HG02759 (cell line): ENCODE measurements around the gene SPATC1L.

Experiments used
- ATAC-seq: cut with Tn5 transposase; IDR thresholded peaks from one replicate; pipeline ENCODE4 v1.9.1; 2021; ENCODE audit warnings: mild to moderate bottlenecking, moderate library complexity; ENCODE audit not compliant: unreplicated experiment

SPATC1L gene

DNA sequence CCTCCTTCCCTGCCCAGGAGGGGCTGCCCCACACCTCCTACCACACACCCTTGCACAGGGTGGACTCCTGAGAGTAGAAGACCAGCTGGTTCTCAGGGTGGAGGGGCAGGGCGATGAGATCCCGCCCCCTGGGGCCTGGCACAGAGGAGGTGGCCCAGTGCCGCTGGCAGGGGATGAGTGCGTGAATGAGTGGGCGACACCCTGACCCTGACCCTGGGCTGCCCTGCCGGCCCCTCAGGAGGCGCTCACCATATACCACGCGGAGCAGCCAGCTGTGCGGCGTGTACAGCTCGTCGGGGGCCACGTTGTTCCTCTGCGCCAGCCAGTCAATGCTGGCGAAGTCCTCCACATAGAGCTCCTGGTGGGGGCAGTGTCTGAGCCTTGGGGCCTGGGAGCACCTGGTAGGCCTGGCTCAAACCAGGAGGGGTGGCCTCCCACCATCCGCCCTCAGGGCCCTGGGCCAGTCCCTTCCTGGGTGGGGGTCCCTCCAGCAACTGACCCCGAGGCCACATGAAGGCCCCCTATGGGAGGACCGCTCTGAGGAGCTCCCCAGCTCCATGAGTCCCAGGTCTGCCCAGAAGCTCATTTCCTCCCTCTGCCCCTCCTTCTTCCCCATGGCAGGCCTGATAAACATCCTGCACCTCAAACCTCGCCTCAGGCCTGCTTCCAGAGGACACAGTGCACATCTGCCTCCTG, 31.3 kb upstream of the SPATC1L start:
- no peak for ATAC-seq

DNA sequence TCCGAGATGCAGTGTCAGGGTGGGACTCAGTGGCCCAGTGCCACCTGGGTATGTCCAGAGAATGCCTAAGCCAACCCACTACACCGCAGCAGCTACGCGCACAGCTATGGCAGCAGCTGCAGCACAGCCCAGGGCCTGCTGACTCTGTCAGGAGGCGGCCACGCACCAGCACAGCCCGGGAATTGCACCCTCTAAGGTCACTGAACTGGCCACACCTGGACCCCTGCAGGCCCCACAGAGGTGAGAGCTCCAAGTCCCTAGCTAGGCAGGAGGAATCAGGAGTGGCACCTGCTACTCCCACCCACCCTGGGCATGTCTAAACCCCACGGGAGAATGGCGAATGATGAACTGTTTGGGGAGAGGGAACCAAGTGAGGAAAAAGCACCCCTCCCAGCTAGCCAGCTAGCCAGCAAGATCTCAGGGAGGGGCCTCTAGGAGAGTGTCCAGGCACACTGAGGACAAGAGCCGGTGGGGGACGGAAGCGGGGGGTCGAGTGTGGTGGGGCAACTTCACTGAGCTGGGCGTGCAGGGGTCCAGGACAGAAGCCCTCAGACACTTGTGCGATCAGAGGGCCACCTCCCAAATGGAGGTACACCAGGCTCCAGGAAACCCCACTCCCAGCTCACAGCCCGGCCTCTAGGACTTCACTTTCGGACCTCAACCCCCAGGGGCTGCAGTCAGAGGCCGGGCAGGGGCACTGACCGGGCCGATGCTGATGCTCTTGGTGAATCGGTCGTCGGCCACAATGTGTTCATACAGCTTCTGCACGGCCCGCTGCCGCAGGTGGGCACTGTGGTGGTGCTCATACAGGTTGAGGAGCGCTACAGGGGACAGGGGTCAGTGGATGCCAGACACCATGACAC, 30.4 kb upstream of the SPATC1L start:
- ATAC-seq, result no peak

DNA sequence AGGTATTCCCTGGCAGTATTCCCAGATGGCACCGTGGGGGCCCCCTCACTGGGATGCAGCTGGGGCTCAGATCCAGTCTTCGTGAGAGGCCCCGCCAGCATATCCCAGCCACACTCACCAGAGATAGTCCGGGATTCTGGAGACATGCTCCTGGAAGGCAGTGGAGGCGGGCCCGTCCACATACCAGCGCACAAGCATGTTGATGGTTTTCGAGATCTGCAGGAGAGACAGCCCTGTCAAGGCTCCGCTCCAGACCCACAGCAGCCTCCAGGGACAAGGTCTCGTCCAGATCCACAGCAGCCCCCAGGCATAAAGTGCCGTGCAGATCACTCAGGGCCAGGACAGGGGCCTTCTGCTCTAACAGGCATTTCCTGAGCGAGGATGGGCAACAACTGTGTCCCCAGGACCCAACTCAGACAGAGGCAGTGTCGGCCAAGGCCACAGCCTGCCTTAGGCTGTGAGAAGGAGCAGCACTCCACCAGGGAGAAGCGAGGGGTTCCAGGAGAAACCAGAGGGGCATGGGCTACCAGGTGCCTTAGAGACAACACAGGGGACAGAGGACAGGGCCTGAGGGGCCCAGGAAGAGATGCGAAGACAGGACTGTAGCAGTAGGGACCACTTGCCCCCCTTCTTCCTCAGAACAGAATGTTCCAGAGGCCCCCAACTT, 29.5 kb upstream of the SPATC1L start:
- no peak for ATAC-seq

DNA sequence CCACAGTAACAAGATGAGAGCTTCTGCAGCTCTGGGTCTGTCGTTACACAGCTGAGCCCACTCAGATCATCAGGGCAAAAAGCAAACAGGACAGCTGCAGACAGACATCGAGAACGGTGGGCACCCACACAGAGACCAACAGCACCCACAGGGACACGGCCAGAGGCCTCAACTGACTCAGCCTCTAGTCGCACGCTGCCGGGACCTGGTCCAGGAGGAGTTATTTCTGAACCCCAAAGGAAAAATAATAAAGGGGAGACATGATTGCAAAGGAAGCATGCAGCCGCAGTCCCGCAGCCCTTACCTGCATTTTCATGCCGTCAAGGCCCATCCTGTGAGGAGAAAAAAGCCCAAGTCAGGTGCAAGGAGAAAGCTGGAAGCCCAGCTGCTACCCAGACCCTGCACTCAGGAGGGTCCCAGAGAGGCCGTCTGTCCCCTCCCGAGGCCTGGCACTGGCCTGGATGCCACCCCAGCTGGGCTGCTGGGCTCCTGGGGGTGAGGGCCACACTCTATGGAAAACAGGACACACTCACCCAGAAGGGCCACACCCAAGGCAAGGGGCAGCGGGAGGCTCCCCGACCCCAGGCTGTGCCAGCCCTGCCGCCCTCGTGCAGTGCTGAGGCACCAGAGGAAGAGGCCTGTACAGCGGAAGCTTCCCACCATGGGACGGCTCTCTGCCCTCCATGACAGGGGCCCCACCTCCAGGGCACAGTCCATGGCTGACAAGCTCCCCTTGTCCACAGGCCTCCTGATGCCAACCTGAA, 28.6 kb upstream of the SPATC1L start:
- ATAC-seq, result no peak

DNA sequence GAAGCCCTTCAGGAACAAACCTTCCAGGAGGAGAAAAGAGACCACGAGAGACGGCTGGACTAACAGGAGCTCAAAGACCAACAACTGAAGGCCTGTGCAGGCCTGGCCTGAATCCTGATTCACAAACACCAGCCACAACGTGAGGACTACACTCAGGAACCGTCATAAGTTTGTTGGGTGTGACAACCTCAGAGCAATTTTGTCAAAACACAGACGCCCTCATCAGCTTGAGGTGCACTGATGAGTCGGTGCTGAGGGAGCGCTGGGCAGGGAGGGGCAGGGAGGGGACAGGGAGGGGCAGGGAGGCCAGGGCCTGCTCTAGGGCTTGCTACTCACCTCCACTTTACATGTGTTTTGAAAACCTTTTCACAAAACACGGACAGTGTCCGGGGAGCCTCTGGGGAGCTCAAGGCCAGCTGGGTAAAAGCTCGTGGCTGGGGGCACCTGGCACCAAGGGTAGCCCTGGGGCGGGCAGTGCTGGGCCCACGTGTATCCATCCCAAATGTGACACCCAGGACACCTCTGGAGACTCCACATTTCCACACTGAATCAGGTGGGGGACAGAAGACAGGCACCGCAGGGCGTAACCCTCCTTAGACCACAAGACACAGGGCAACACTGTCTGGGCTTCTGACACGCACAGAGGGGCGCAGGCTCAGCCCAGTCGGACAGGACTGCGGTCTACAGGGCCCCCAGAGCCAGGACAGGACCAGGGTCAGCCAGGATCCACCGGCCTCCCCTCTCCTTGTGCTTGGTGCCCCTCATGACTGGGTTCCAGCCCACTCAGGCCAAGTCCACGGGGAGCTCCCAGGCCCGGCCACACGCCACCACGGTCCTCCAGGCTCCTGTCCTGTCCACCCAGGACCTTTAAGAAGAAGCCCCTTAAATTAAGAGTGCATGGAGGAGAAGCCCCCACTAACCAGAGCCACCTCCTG, 27.8 kb upstream of the SPATC1L start:
- ATAC-seq, result no peak

DNA sequence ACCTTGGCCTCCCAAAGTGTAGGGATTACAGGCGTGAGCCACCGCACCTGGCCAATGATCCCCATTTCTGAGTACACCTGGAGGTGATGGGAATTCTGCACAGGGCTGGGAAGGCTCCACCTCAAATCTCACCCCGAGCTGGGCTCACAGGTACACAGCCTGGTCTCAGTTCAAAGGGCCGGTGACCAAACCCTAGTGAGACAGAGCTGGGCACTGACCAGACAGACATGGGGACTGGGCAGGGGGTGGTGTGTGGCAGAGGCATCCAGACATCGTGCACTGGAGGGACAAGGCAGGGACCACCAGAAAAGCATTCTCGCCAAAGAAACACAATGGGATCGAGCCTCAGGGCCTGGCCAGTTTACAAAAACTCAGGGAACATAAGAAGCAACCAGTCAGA, 27.1 kb upstream of the SPATC1L start:
- ATAC-seq, result no peak

DNA sequence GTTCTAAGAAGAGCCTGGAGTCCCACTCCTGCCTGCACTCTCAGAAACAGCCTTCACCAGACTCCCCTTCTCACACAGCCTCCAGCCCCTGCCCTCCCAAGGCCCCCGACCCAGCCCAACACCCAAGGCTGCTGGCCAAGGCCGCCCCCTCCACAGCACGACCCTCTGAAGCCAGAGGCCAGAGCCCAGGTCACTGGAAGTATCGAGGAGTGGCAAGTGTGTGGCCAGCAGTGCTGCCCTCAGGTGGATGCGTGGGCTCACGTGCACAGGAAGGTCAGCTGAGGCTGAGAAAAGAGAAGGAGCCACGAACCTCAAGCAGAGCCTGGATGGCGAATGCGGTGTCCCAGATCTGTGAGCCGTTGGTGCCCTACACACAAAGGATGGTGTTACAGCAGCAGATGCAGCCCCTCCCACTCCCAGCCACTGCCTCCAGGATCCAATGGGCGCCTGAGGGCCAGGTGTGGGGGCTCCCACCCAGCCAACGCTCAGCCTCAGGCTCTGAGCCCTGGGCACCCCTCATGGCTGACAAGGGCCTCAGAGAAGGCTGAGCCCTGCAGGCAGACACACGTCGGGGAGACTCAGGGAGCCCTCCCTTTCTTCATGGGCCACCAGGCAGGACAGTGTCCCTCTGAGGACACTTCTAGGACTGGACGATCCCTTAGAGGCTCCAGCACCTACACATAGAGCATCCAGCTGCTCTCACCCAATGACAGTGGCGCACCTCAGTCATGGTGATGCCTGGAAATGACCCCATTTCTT, 26.3 kb upstream of the SPATC1L start:
- no peak for ATAC-seq

DNA sequence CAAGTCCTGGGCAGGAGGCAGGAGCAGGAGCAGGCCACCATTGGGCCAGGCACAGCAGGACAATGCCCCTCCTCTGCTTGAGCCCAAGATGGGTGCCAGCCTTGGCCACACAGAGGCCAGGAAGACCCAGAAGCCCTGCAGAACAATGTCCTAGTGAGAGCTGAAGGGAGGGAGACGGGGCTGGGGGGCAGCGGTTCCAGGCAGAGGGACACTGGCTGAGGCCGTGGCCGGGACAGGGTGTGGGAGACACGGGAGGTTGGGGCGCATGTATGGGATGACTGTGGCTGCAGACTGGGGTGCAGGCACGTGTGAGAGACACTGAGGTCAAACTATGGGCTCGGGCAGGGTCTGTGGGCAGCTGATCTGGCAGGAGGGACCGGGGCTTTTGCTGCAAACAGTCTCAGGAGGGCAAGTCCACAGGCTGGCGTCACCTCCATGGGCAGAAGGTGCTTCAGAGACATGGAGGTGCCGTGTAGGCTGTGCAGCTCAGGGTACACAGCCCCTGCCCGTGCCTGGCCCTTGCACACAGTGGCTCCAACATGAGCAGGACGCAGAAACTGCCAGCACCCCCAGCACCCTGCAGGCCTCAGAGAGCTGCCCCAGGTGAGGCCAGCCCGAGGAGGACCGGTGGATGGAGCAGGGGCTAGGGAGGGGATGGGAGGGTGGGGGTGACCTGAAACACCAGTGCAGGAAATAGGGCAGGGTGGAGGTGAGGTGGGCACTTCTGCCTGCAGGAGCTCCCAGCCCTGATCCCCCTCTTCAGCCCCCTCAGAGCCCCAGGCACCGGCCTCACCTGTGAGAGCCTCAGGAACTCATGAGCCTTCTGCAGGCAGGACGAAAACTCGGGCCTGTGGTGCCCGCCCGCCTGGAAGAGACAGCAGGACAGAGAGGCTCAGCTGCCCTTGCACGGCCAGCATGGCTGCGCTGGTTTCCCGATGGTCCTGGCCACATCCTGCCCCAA, 24.8 kb upstream of the SPATC1L start:
- no peak for ATAC-seq

DNA sequence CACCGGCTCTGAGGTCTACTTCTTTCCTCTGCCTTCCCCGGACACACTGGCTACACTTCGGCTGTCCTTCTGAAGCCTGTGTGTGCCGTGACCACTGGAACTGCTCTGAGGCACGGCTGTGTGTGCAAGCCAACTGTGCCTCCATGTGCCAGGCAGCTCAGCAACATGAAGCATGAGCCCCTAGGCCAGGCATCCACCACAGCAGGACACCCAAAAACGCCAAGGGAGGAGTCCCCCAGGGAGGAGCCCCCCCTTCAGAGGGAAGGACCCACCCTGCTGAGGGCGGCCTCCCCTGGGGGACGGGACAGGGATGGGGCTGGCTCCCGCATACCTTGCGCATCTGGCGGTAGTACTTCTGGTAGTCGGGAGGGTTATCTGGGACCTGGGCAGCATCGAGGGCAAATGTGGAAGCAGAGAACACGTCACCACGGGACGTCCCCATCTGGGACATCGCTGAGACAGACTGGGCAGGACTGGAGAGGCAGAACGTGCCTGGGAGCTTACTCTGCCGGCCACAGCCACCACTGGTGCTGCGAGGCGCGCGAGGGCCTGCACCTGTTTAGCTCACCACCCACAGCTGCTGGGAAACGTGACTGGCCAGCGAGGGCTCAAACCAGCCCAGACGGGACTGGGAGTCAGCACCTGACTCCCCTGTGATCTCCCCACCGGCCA, 23.8 kb upstream of the SPATC1L start:
- ATAC-seq, result no peak

DNA sequence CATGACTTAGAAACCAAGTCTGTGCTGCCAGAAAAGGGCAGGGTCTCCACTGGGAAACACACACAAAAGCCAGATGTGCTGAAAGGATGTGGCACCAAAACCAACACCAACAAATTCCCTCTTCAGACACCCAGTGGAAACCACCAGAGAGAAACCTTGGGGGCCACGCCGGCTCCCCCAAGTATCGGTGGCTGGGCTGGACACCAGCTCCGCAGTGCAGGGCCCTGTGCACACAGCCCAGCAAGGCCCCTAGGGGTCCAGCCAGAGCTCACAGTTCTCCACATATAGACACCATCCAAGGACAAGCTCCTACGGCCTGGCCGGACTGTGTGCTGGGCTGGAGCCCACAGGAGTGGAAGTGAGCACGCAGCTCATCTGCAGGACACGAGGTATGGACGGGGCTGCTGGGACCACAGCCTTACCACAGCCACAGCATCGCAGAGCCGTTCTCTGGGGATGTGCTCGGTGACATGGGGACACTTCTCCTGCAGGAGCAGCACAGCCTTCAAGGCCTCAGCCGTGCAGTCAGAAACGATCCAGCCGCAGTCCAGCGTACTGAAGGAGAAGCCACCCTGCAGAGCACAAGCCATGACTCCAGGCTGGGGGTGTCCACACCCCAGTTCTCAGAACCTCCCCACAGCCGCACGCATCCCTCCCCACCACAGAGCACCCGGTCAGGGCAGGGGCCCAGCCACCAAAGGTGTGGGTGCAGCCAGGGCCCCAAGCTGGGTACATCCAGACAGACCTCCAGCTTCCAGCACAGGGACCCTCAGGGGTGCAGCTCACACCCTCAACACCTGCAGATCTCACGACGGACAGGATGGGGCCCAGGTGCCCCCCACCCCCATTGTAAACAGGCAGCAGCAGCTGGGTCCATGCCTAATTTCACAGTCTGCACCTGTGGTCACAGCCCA, 23.0 kb upstream of the SPATC1L start:
- ATAC-seq, result no peak

DNA sequence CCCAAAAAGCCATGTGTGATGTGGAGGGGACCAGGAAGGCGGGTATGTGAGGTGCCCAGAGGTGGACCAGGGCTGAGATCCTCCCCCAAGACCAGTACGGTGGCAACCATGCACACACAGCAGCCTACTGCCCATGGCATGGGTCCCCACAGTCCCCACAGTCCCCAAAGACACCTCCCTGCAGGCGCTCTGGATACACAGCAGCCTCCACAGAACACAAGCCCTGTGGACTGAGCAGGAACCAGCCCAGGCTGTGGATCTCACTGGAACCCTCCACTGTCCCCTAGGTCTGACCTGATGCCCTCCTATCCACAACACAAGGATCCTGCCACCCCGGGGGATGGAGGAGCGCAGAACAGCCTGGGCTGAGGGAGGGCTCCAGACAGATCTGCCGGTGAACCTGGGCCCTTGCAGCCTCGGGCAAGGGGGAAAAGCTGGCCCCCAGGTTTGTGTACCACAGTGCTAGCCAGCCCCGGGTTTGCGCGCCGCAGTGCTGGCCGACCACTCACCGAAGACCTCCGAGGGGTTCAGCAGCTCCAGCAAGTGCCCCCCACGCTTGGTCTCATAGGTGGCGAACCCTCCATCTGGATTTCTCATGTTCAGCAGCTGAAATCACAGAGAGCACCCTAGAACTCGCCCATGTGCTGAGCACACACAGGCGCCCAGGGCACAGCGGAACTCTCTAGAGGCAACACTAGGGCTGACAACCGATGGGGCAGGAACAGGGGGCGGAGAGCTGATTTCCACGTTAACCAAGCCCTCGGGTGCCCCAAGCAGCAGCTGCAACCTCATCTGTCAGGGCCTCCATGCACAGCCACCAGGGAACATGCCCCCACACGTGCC, 22.1 kb upstream of the SPATC1L start:
- no peak for ATAC-seq

DNA sequence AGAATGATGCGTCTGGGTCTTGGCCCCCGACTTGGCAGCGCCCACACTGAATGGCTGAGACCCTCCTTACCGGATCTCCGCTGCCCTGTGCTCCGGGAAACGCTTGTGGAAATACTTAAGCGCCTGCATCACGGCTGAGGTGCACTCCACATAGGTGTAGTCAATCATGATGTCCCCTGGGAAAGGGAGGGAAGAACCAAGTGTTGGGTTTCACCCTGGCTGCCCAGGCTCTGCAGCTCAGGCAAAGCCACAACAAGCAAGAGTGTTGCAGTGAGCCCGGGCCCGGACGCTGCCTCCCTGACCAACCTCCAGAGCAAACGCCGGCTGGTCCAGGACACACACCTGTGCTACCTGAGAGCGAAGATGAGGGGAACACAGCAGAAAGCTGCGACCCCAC, 21.5 kb upstream of the SPATC1L start:
- ATAC-seq, result no peak

DNA sequence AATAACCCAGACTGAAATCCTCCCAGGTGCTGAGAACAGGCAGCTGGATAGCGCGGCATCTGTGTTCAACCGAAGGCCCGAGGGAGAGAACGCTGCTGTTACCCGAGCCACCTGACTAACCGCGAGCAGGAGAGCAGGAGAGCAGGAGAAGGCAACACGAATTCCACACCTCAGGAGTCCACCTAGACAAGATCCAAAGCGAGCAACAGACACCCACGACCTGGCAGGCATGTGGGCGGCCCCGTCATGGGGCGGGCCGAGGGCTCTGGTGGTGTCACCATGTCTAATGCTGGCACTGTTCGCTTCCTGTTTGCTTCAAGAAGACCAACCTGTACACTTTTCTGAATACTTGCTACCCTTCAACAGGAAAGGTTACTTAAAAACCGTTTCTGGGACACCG, 20.9 kb upstream of the SPATC1L start:
- no peak for ATAC-seq

DNA sequence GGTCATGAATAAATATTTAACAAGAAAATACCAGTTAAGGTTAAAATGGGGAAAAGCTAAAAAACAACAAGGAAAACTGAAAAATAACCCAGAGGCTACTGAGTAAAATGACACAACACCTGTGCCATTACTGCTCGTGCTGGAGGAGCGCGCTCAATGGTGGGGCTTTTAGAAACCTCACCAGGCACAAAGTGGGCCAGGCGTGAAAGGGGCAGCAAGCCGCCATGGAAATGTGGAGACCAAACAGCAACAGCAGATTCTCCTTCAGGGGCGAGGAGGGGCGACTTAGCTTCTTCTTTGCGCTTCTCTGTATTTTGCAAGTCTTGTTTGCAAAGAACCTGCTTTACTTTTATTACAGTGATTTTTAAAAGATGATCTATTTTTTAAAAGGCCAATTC, 18.9 kb upstream of the SPATC1L start:
- no peak for ATAC-seq

DNA sequence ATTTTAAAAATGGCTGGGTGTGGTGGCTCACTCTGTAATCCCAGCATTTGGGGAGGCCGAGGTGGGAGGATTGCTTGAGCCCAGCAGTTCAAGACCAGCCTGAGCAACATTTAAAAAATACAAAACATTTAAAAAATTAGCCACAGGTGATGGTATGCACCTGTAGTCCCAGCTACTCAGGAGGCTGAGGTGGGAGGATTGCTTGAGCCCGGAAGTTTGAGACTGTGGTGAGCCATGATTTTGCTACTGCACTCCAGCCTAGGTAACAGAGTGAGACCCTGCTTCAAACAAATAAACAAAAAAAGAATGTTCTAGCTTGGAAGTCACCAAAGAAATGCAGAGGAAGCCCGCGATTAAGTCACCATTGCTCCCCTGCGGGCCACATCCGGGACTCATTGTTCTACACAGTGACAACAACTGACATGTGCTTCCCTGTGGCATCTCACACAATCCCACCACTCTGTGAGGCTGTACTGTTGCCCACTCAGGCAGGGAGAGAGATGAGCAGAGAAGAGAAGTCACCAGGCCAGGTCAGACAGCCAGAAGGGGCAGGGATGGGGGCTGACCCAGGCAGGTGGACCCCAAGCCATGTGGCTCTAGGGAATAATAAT, 18.4 kb upstream of the SPATC1L start:
- ATAC-seq, result no peak
